ENCODE results near the gene CEP192.
"Not testable (repeated sequence)": the region's sequence is repeated elsewhere in the genome, so short reads cannot be mapped to it uniquely, and the experiment has no call there.

DNA sequence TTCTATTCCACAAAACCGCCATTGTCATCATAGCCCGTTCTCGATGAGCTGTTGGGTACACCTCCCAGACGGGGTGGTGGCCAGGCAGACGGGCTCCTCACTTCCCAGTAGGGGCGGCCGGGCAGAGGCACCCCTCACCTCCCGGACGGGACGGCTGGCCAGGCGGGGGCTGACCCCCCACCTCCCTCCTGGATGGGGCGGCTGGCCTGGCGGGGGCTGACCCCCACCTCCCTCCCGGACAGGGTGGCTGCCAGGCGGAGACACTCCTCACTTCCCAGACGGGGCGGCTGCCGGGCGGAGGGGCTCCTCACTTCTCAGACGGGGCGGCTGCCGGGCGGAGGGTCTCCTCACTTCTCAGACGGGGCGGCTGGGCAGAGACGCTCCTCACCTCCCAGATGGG lies 106.9 kb downstream of the CEP192 start:
- TF ChIP-seq, protein P1, sequence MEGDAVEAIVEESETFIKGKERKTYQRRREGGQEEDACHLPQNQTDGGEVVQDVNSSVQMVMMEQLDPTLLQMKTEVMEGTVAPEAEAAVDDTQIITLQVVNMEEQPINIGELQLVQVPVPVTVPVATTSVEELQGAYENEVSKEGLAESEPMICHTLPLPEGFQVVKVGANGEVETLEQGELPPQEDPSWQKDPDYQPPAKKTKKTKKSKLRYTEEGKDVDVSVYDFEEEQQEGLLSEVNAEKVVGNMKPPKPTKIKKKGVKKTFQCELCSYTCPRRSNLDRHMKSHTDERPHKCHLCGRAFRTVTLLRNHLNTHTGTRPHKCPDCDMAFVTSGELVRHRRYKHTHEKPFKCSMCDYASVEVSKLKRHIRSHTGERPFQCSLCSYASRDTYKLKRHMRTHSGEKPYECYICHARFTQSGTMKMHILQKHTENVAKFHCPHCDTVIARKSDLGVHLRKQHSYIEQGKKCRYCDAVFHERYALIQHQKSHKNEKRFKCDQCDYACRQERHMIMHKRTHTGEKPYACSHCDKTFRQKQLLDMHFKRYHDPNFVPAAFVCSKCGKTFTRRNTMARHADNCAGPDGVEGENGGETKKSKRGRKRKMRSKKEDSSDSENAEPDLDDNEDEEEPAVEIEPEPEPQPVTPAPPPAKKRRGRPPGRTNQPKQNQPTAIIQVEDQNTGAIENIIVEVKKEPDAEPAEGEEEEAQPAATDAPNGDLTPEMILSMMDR (tag by site-specific recombination; IDR thresholded peaks at IDR 0.05) = not testable (repeated sequence)
- not testable (repeated sequence) for TF ChIP-seq HOXA7 (CRISPR knock-in tag; IDR thresholded peaks at IDR 0.05; ENCODE audit: borderline replicate concordance); ZNF138 (tag by site-specific recombination; IDR thresholded peaks at IDR 0.05; ENCODE audit: borderline replicate concordance); REPIN1 (tag by site-specific recombination; IDR thresholded peaks at IDR 0.05; ENCODE audit: low read depth); ZNF335 (tag by site-specific recombination; conservative IDR thresholded peaks at IDR 0.05); ZNF423 (tag by site-specific recombination; IDR thresholded peaks at IDR 0.05); ZNF112 (tag by site-specific recombination; IDR thresholded peaks at IDR 0.05); ZNF510 (tag by site-specific recombination; IDR thresholded peaks at IDR 0.05; ENCODE audit: insufficient replicate concordance); ZNF146 (tag by site-specific recombination; IDR thresholded peaks at IDR 0.05); ZNF2 (tag by site-specific recombination; IDR thresholded peaks at IDR 0.05)
- TF ChIP-seq, protein P2, sequence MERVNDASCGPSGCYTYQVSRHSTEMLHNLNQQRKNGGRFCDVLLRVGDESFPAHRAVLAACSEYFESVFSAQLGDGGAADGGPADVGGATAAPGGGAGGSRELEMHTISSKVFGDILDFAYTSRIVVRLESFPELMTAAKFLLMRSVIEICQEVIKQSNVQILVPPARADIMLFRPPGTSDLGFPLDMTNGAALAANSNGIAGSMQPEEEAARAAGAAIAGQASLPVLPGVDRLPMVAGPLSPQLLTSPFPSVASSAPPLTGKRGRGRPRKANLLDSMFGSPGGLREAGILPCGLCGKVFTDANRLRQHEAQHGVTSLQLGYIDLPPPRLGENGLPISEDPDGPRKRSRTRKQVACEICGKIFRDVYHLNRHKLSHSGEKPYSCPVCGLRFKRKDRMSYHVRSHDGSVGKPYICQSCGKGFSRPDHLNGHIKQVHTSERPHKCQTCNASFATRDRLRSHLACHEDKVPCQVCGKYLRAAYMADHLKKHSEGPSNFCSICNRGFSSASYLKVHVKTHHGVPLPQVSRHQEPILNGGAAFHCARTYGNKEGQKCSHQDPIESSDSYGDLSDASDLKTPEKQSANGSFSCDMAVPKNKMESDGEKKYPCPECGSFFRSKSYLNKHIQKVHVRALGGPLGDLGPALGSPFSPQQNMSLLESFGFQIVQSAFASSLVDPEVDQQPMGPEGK (tag by site-specific recombination; IDR thresholded peaks at IDR 0.05) = not testable (repeated sequence)
- TF ChIP-seq, protein P3, sequence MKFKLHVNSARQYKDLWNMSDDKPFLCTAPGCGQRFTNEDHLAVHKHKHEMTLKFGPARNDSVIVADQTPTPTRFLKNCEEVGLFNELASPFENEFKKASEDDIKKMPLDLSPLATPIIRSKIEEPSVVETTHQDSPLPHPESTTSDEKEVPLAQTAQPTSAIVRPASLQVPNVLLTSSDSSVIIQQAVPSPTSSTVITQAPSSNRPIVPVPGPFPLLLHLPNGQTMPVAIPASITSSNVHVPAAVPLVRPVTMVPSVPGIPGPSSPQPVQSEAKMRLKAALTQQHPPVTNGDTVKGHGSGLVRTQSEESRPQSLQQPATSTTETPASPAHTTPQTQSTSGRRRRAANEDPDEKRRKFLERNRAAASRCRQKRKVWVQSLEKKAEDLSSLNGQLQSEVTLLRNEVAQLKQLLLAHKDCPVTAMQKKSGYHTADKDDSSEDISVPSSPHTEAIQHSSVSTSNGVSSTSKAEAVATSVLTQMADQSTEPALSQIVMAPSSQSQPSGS (tag by site-specific recombination; IDR thresholded peaks at IDR 0.05; ENCODE audit: low read depth) = not testable (repeated sequence)
- TF ChIP-seq, protein P4, sequence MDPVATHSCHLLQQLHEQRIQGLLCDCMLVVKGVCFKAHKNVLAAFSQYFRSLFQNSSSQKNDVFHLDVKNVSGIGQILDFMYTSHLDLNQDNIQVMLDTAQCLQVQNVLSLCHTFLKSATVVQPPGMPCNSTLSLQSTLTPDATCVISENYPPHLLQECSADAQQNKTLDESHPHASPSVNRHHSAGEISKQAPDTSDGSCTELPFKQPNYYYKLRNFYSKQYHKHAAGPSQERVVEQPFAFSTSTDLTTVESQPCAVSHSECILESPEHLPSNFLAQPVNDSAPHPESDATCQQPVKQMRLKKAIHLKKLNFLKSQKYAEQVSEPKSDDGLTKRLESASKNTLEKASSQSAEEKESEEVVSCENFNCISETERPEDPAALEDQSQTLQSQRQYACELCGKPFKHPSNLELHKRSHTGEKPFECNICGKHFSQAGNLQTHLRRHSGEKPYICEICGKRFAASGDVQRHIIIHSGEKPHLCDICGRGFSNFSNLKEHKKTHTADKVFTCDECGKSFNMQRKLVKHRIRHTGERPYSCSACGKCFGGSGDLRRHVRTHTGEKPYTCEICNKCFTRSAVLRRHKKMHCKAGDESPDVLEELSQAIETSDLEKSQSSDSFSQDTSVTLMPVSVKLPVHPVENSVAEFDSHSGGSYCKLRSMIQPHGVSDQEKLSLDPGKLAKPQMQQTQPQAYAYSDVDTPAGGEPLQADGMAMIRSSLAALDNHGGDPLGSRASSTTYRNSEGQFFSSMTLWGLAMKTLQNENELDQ (tag by site-specific recombination; IDR thresholded peaks at IDR 0.05; ENCODE audit: low read depth) = not testable (repeated sequence)
